BJ (cell line): Measurements from ENCODE around the gene ARHGEF39. TPM values are rescaled to one million over a fixed set of nuclear protein-coding genes. Genes with fewer than 3 reads are reported as not detected.
"Not testable (repeated sequence)": the region's sequence is repeated elsewhere in the genome, so short reads cannot be mapped to it uniquely, and the experiment has no call there.

ENCODE experiments used
- CTCF ChIA-PET: fragments of 350-600 bp; formaldehyde crosslinking; extraction: SDS; loops from one replicate; lab custom pipeline; 2021; ENCODE audit warnings: antibody characterized with exemption, inconsistent platforms; lab: Yijun Ruan, JAX
- POLR2A ChIA-PET: fragments of 300-600 bp; sonication (Branson Sonifier 250); formaldehyde crosslinking; extraction: SDS; loops from one replicate; lab custom pipeline; 2021; ENCODE audit warnings: antibody characterized with exemption; lab: Charles Lee
- DNase-seq: peaks from one replicate; pipeline ENCODE4 v3.0.0-alpha.2; 2011; ENCODE audit warnings: low read depth
- H3K27me3 ChIP-seq: 2 replicates; pipeline ENCODE4 v1.6.0; 2011; ENCODE audit warnings: low read length; ENCODE audit not compliant: control insufficient read depth, insufficient read depth
- H3K36me3 ChIP-seq: 2 replicates; pipeline ENCODE4 v1.5.1; 2011; ENCODE audit warnings: low read length; ENCODE audit not compliant: control insufficient read depth, insufficient read depth
- H3K4me3 ChIP-seq: 2 replicates; pipeline ENCODE4 v1.5.1; 2011; ENCODE audit warnings: low read depth, mild to moderate bottlenecking, control low read depth, low read length
- polyA plus RNA-seq: library from polyadenylated mRNA; depleted of rRNA; stranded (reverse); fragments of >200 nt; gene quantifications from 2 replicates; pipeline ENCODE4 v1.2.3, GENCODE V29; 2011
- TF ChIP-seq, protein P1 (sequence below): IDR thresholded peaks from 2 replicates; pipeline ENCODE4 v1.5.1; 2011; ENCODE audit warnings: low read depth, mild to moderate bottlenecking, control low read depth, inconsistent platforms, low read length, moderate library complexity; ENCODE audit not compliant: insufficient read depth

The ARHGEF39 gene
- polyA plus RNA-seq, 1 experiment: 4.1 TPM

DNA sequence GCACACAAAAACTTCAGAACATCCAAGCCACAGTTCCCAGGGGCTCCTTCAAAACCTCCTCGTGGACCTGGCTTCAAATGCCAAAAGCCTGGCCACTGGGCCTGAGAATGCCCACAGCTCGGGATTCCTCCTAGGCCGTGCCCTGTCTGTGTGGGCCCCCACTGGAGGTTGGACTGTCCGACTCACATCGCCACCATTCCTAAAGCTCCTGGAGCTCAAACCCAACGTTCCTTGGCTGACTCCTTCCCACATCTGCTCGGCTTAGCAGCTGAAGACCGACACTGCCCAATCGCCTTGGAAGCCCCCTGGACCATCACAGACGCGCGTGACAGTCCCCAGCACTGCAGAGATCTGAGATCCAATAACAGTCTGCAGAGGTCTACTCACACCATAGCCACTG, 21.9 kb downstream of the ARHGEF39 start:
- no peak for DNase-seq
- ChIA-PET POLR2A (no interaction called here), CTCF (interaction anchor here (0.9 to 2.1 kb wide), 3 partner anchors 12 to 53 kb away, joined by 3 to 4 read pairs (median 3); no protein-coding TSS in a partner anchor)
- TF ChIP-seq, protein P1, sequence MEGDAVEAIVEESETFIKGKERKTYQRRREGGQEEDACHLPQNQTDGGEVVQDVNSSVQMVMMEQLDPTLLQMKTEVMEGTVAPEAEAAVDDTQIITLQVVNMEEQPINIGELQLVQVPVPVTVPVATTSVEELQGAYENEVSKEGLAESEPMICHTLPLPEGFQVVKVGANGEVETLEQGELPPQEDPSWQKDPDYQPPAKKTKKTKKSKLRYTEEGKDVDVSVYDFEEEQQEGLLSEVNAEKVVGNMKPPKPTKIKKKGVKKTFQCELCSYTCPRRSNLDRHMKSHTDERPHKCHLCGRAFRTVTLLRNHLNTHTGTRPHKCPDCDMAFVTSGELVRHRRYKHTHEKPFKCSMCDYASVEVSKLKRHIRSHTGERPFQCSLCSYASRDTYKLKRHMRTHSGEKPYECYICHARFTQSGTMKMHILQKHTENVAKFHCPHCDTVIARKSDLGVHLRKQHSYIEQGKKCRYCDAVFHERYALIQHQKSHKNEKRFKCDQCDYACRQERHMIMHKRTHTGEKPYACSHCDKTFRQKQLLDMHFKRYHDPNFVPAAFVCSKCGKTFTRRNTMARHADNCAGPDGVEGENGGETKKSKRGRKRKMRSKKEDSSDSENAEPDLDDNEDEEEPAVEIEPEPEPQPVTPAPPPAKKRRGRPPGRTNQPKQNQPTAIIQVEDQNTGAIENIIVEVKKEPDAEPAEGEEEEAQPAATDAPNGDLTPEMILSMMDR: no peak
- Histone ChIP-seq H3K27me3 (no peaks in the 10 kb centered on the region), H3K4me3 (no peak overlapping the region), H3K36me3 (no peaks in the 10 kb centered on the region)

GRCh38 chr9:35641478-35641877, 23.5 kb downstream of the ARHGEF39 start:
- POLR2A ChIA-PET, H3K27me3 ChIP-seq, H3K4me3 ChIP-seq, DNase-seq, H3K36me3 ChIP-seq: not testable (repeated sequence)
- CTCF ChIA-PET: interaction anchor here (2.1 kb wide), 1 partner anchor 11 kb away, joined by 4 read pairs; no protein-coding TSS in a partner anchor

- CTCF ChIA-PET: interaction anchor here (0.6 to 1.7 kb wide), 3 partner anchors 18 to 29 kb away, joined by 3 to 8 read pairs (median 3); partner anchors contain the start of gene CCDC107
- DNase-seq, POLR2A ChIA-PET, H3K36me3 ChIP-seq, H3K27me3 ChIP-seq, H3K4me3 ChIP-seq: not testable (repeated sequence)
Measured at GRCh38 chr9:35640431-35640830, 24.6 kb downstream of the ARHGEF39 start.

- TF ChIP-seq, protein P1: no peak
- ChIA-PET POLR2A (no interaction called here), CTCF (interaction anchor here (0.6 to 1.7 kb wide), 3 partner anchors 19 to 28 kb away, joined by 3 to 8 read pairs (median 3); partner anchors contain the start of gene CCDC107)
- Histone ChIP-seq H3K36me3 (no peaks in the 10 kb centered on the region), H3K4me3 (no peak overlapping the region), H3K27me3 (no peaks in the 10 kb centered on the region)
- DNase-seq: no peak
Measured at GRCh38 chr9:35639631-35640030, 25.4 kb downstream of the ARHGEF39 start.

DNA sequence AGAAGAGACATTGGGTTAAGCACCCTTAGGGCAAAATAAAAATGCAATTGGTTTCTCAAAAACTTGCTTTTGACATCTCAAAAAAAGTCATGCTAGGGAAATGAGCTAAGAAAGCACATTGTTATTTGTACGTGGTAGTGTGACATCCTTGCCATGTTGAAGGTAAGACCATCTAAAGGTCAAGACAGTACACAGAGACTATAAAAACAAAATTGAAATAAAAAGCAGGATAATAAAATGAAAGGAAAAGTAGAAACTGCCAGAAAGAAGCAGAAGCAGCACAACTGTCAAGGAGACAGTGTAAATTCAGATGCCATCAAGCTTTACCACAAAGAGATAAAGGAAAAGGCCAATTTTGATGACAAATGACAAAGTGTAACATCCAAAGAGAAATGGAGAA, 25.8 kb downstream of the ARHGEF39 start:
- H3K36me3 ChIP-seq, POLR2A ChIA-PET, DNase-seq, H3K4me3 ChIP-seq, H3K27me3 ChIP-seq: not testable (repeated sequence)
- CTCF ChIA-PET: interaction anchor here (1.7 kb wide), 1 partner anchor 28 kb away, joined by 8 read pairs; no protein-coding TSS in a partner anchor

DNA sequence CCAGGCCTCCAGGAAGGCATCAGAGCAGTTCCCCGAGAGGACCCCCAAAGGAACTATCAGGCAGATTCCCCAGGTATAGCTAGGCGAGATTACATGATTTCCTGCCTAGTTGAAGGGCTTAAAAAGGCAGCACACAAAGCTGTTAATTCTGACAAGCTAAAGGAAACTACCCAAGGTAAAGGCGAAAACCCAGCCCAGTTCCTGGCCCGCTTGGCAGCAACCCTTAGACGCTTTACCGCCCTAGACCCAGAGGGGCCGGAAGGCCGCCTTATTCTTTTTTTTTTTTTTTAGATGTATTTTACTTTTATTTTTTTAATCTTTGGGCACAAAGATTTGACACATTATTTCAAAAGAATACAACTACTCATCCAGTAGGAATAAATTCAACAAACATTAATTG, 26.2 kb downstream of the ARHGEF39 start:
- POLR2A ChIA-PET, H3K36me3 ChIP-seq, H3K27me3 ChIP-seq, H3K4me3 ChIP-seq, DNase-seq: not testable (repeated sequence)
- CTCF ChIA-PET: interaction anchor here (0.7 kb wide), 1 partner anchor 12 kb away, joined by 3 read pairs; no protein-coding TSS in a partner anchor

GRCh38 chr9:35637427-35637955, 27.5 kb downstream of the ARHGEF39 start:
- H3K4me3 ChIP-seq, H3K36me3 ChIP-seq, CTCF ChIA-PET, H3K27me3 ChIP-seq, DNase-seq, POLR2A ChIA-PET: not testable (repeated sequence)

DNA sequence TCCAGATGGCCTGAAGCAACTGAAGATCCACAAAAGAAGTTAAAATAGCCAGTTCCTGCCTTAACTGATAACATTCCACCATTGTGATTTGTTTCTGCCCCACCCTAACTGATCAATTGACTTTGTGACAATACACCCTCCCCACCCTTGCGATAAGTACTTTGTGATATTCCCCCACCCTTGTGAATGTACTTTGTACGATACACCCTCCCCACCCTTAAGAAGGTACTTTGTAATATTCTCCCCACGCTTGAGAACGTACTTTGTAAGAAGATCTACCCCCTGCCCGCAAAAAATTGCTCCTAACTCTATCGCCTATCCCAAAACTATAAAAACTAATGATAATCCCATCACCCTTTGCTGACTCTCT, 28.1 kb downstream of the ARHGEF39 start:
- H3K27me3 ChIP-seq, DNase-seq, H3K4me3 ChIP-seq, CTCF ChIA-PET, H3K36me3 ChIP-seq, POLR2A ChIA-PET: not testable (repeated sequence)
